Epithelial cell of esophagus (primary cell): Measurements from ENCODE around the gene CDH13.

Source experiments
- DNase-seq: peaks from one replicate; pipeline ENCODE4 v3.0.0; 2010; ENCODE audit warnings: low read depth
- H3K4me3 ChIP-seq: 2 replicates; pipeline ENCODE4 v1.5.1; 2011; ENCODE audit warnings: mild to moderate bottlenecking, low read length, control low read depth
- CTCF ChIP-seq: IDR thresholded peaks from 2 replicates; pipeline ENCODE4 v1.5.1; 2011; ENCODE audit warnings: low read depth, mild to moderate bottlenecking, low read length, control low read depth, inconsistent platforms; ENCODE audit not compliant: insufficient read depth; ENCODE audit errors: missing control alignments

The CDH13 gene

GRCh38 chr16:83653785-83654184 lies 1027.0 kb downstream of the CDH13 start:
- peak; percentile 4 for DNase-seq
- no peak overlapping the region for H3K4me3 ChIP-seq
- TF ChIP-seq CTCF, result no peak

DNA sequence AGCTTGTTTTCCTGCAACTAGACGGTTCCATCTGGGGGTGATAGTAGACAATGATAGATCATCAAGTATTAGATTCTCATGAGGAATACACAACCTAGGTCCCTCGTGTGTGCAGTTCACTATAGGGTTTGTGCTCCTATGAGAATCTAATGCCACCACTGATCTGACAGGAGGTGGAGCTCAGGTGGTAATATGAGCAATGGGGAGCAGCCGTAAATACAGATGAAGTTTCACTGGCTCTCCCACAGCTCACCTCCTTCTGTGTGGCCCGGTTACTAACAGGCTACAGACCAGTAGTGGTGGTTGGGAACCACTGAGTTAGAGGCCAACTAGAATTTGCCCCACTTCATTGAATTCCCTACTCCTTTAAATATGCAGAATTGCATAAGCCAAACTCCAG lies 1033.5 kb downstream of the CDH13 start:
- no peak for DNase-seq
- TF ChIP-seq CTCF, result no peak
- H3K4me3 ChIP-seq, result no peak overlapping the region

DNA sequence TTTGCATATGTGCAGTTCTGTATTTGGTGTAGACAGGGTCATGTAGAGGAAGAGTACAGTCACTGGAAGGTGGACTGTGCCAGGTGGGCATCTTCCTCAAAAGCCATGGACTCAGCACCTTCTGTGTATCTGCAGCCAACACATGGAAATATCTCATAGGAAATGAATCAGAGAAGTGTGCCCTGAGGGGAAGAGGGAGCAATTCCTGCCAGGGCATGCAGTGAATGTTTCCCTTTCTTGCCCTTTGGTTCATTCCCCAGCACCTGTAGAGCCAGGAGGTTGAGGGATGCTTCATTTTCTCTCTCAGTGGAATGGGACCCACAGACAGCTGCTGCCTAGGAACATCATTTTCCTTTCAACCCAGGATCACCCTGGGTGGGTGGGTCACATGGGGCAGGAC lies 1034.9 kb downstream of the CDH13 start:
- no peak overlapping the region for H3K4me3 ChIP-seq
- TF ChIP-seq CTCF, result no peak
- peak; percentile 93 for DNase-seq

DNA sequence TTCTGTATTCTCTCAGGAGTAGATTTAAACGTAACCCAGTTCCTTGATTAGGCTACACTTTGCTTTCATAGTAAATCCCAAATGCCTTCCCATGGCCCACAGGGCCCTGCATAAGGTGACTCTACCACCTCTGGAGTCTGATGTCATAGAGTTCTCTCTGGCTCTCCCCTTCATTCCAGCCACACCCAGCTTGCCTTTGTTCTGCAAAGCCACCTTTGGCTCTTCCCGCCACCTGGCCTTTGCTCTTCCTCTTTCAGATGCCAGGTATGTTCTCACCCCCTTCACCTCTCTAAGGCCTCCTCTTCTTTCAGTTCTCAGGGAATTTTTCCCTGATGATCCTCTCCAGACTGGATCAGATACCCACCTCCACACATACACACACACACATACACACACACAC lies 1039.7 kb downstream of the CDH13 start:
- DNase-seq, result peak; percentile 13
- no peak for TF ChIP-seq CTCF
- H3K4me3 ChIP-seq, result no peak overlapping the region

DNA sequence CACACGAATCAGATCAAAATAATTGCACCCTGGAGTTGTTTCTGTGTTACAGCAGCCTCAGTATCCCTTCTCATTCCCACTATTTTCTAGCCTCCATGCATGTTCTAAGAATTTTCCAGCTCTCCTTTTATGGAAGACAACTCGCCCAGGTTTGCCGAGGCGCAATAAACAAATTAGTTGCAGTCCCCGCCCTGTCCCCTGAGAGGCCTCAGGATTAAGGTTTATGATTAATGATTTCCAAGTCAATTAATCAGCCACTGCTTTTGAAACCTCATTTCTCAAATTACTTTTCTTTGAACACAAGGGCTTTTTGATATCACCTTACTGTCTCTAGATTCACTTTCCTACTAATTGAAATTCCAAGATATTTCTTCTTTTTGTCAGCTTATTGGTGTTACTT lies 1042.7 kb downstream of the CDH13 start:
- DNase-seq, result no peak
- TF ChIP-seq CTCF, result no peak
- H3K4me3 ChIP-seq, result no peak overlapping the region

DNA sequence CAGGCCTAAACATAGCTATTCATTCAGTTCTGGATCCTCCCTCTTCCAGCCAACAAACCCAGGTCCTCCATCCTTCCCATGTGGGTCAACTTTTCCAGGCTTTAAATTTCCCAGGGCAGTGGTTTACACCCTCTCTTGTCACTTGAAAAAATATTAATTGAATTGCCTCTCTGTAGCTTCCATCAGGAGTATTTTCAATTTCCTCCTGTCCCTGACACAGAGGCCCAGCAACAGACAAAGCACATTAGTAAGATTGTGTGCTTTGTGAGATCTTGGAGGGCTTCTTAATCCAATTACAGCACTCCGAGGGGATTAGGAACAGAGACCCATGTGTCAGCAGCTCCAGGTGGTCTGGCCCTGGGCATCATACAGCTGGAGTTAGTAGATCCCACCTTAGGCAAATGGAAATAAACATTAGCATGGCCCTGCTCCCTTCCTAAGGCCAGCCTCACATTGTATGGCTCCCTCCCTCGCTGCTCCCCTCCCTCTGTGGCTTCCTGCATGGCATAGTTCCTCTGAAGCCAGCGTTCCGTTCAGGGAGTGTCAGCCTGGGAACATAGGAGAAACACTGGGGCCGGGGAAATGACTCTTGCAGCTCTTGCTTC lies 1048.3 kb downstream of the CDH13 start:
- no peak overlapping the region for H3K4me3 ChIP-seq
- DNase-seq, result no peak
- no peak for TF ChIP-seq CTCF

DNA sequence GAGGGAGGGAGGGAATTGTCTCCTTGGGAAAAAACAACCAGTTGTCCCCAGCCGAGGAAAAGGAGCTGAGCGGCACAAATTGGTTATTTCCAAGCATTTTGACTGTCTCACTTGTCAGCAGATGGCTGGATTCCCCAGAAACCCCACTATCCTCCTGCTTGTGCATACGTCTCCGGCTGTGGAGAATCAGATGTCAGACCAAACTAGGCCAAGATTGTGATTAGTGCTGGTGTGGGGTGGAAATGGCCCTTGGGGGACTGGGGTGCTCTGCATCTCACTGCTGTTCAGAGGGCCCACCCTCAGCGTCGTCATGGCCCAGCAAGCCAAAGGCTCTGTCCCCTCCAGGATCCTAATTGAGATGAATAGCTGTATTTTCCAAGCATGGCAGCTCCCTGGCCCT lies 1049.3 kb downstream of the CDH13 start:
- TF ChIP-seq CTCF, result no peak
- DNase-seq, result no peak

More for the DNA sequence above, 1049.3 kb downstream of the CDH13 start:
- H3K4me3 ChIP-seq, result no peak overlapping the region
